ENCODE data around the gene ALOX5. TPM values are rescaled to one million over a fixed set of nuclear protein-coding genes. Genes with fewer than 3 reads are reported as not detected.

Gene ALOX5
- total and polyA plus RNA-seq, 4 donors: 2.9 to 16.9 (median 8.4) TPM

GRCh38 chr10:45432113-45432512 lies 58.1 kb downstream of the ALOX5 start:
- WGBS: 92% methylated on average over 2 of the region's 2 CpGs
- H3K9me3 ChIP-seq (ENCODE audit: control insufficient read depth in 4 of 4, low read length in 3 of 4): no peaks in the 10 kb centered on the region

GRCh38 chr10:45432700-45433472 lies 58.9 kb downstream of the ALOX5 start:
- no peaks in the 10 kb centered on the region for H3K9me3 ChIP-seq (ENCODE audit: control insufficient read depth in 4 of 4, low read length in 3 of 4)
- no peak overlapping the region for H3K27ac ChIP-seq (ENCODE audit: low read depth in 1 of 2, low read length in 2 of 2)
- no peaks in the 10 kb centered on the region for H3K36me3 ChIP-seq (ENCODE audit: control insufficient read depth in 4 of 4, insufficient read depth in 3 of 4, low read depth in 1 of 4, low read length in 3 of 4)
- no peak overlapping the region for H3K4me3 ChIP-seq (ENCODE audit: low read depth in 1 of 3, low read length in 3 of 3)
- no peaks in the 10 kb centered on the region for H3K4me1 ChIP-seq (ENCODE audit: control insufficient read depth in 4 of 4, insufficient read depth in 4 of 4, low read length in 3 of 4)
- WGBS: 76% methylated on average over 15 of the region's 15 CpGs
- no peak for DNase-seq (ENCODE audit: low spot score)
- no peaks in the 10 kb centered on the region for H3K27me3 ChIP-seq (ENCODE audit: control insufficient read depth in 4 of 4, insufficient read depth in 4 of 4, low read length in 3 of 4)
- H3K9ac ChIP-seq (ENCODE audit: low read depth in 1 of 2, low read length in 2 of 2): no peak overlapping the region
- no peak for TF ChIP-seq GABPA (IDR thresholded peaks at IDR 0.05 in 1 of 2, conservative IDR thresholded peaks at IDR 0.05 in 1 of 2)
- TF ChIP-seq MAX (IDR thresholded peaks at IDR 0.05): no peak
- TF ChIP-seq FOXA1 (IDR thresholded peaks at IDR 0.05): no peak
- no peak for TF ChIP-seq HNF4G (IDR thresholded peaks at IDR 0.05)
- no peak for TF ChIP-seq HNF4A (conservative IDR thresholded peaks at IDR 0.05)
- TF ChIP-seq FOXA2 (IDR thresholded peaks at IDR 0.05): no peak
- no peak for TF ChIP-seq SP1 (IDR thresholded peaks at IDR 0.05)
- TF ChIP-seq ATF3 (IDR thresholded peaks at IDR 0.05): no peak
- TF ChIP-seq ZBTB33 (IDR thresholded peaks at IDR 0.05): no peak

More at GRCh38 chr10:45432113-45432512, 58.1 kb downstream of the ALOX5 start:
- no peaks in the 10 kb centered on the region for H3K27me3 ChIP-seq (ENCODE audit: control insufficient read depth in 4 of 4, insufficient read depth in 4 of 4, low read length in 3 of 4)
- TF ChIP-seq JUND (IDR thresholded peaks at IDR 0.05) (no peak), HNF4G (IDR thresholded peaks at IDR 0.05) (no peak), NR2F2 (IDR thresholded peaks at IDR 0.05) (no peak), RXRA (IDR thresholded peaks at IDR 0.05) (no peak), SP1 (IDR thresholded peaks at IDR 0.05) (no peak), EGR1 (IDR thresholded peaks at IDR 0.05; ENCODE audit: low read depth in 2 of 2) (no peak), ZBTB33 (IDR thresholded peaks at IDR 0.05) (no peak), ATF3 (IDR thresholded peaks at IDR 0.05) (no peak), FOXA1 (IDR thresholded peaks at IDR 0.05) (no peak), TAF1 (conservative IDR thresholded peaks at IDR 0.05) (no peak), FOXA2 (IDR thresholded peaks at IDR 0.05) (no peak), GABPA (IDR thresholded peaks at IDR 0.05 in 1 of 2, conservative IDR thresholded peaks at IDR 0.05 in 1 of 2) (no peak), MAX (IDR thresholded peaks at IDR 0.05) (no peak), HNF4A (conservative IDR thresholded peaks at IDR 0.05) (no peak), CTCF (IDR thresholded peaks at IDR 0.05; ENCODE audit: low read depth, low read length, missing input control) (no peak)
- no peak overlapping the region for H3K4me3 ChIP-seq (ENCODE audit: low read depth in 1 of 3, low read length in 3 of 3)
- H3K27ac ChIP-seq (ENCODE audit: low read depth in 1 of 2, low read length in 2 of 2): no peak overlapping the region
- no peaks in the 10 kb centered on the region for H3K36me3 ChIP-seq (ENCODE audit: control insufficient read depth in 4 of 4, insufficient read depth in 3 of 4, low read depth in 1 of 4, low read length in 3 of 4)
- DNase-seq (ENCODE audit: low spot score): no peak
- H3K4me1 ChIP-seq (ENCODE audit: control insufficient read depth in 4 of 4, insufficient read depth in 4 of 4, low read length in 3 of 4): no peaks in the 10 kb centered on the region
- H3K9ac ChIP-seq (ENCODE audit: low read depth in 1 of 2, low read length in 2 of 2): no peak overlapping the region
